DND-41 (cell line): Measurements from ENCODE around the gene ALDH1L1.

Experiments used
- ATAC-seq: fragments of 200-7000 bp; cut with Tn5 transposase; 3 replicates; pipeline ENCODE4 v1.9.1; 2021; ENCODE audit warnings: low read depth; ENCODE audit not compliant: insufficient read depth
- DNase-seq: peaks from one replicate; pipeline ENCODE4 v3.0.0-alpha.2; 2020
- H2AFZ ChIP-seq: 2 replicates; pipeline ENCODE4 v1.6.0; 2012; ENCODE audit warnings: low read depth, low read length
- H3K27ac ChIP-seq: 2 replicates; pipeline ENCODE4 v1.5.1; 2012; ENCODE audit warnings: low read length, inconsistent platforms
- H3K27me3 ChIP-seq: fragments of 200-600 bp; sonication (generic); 2 replicates; pipeline ENCODE4 v1.6.0; 2012; ENCODE audit warnings: low read length, mild to moderate bottlenecking, inconsistent platforms; ENCODE audit not compliant: insufficient read depth, poor library complexity
- H3K36me3 ChIP-seq: 2 replicates; pipeline ENCODE4 v1.5.1; 2012; ENCODE audit warnings: low read length, inconsistent platforms; ENCODE audit not compliant: insufficient read depth
- H3K4me1 ChIP-seq: 2 replicates; pipeline ENCODE4 v1.5.1; 2012; ENCODE audit warnings: mild to moderate bottlenecking, low read length; ENCODE audit not compliant: insufficient read depth
- H3K4me2 ChIP-seq: 2 replicates; pipeline ENCODE4 v1.6.0; 2012; ENCODE audit warnings: mild to moderate bottlenecking, moderate library complexity, low read length, inconsistent platforms; ENCODE audit not compliant: insufficient read depth
- H3K4me3 ChIP-seq, 2 experiments: fragments of 200-600 bp in 1 of 2; shearing (Covaris generic) in 1 of 2; 2 replicates each; pipeline ENCODE4 v1.5.1; 2012 to 2016; ENCODE audit warnings: inconsistent platforms in 2 of 2, low read length in 2 of 2, mild to moderate bottlenecking in 2 of 2, low read depth in 1 of 2, moderate library complexity in 1 of 2
- H3K79me2 ChIP-seq: 2 replicates; pipeline ENCODE4 v1.6.0; 2012; ENCODE audit warnings: low read length, inconsistent platforms; ENCODE audit not compliant: insufficient read depth
- H3K9ac ChIP-seq: 2 replicates; pipeline ENCODE4 v1.6.0; 2012; ENCODE audit warnings: low read depth, mild to moderate bottlenecking, inconsistent platforms, low read length, moderate library complexity
- H3K9me3 ChIP-seq: 2 replicates; pipeline ENCODE4 v1.5.1; 2012; ENCODE audit warnings: low read length, moderate library complexity, mild to moderate bottlenecking, inconsistent platforms; ENCODE audit not compliant: insufficient read depth, severe bottlenecking
- H4K20me1 ChIP-seq: 2 replicates; pipeline ENCODE4 v1.6.0; 2012; ENCODE audit warnings: low read length; ENCODE audit not compliant: insufficient read depth
- CTCF ChIP-seq: IDR thresholded peaks from 2 replicates; pipeline ENCODE4 v1.5.1; 2012; ENCODE audit warnings: borderline replicate concordance, low read length, moderate library complexity, mild to moderate bottlenecking; ENCODE audit not compliant: poor library complexity, severe bottlenecking; ENCODE audit errors: extremely low read depth
- EZH2 ChIP-seq: IDR thresholded peaks from 3 replicates; pipeline ENCODE4 v1.6.1; 2012; ENCODE audit warnings: borderline replicate concordance, low read depth, mild to moderate bottlenecking, moderate library complexity, low read length, inconsistent platforms; ENCODE audit not compliant: severe bottlenecking

Gene ALDH1L1

DNA sequence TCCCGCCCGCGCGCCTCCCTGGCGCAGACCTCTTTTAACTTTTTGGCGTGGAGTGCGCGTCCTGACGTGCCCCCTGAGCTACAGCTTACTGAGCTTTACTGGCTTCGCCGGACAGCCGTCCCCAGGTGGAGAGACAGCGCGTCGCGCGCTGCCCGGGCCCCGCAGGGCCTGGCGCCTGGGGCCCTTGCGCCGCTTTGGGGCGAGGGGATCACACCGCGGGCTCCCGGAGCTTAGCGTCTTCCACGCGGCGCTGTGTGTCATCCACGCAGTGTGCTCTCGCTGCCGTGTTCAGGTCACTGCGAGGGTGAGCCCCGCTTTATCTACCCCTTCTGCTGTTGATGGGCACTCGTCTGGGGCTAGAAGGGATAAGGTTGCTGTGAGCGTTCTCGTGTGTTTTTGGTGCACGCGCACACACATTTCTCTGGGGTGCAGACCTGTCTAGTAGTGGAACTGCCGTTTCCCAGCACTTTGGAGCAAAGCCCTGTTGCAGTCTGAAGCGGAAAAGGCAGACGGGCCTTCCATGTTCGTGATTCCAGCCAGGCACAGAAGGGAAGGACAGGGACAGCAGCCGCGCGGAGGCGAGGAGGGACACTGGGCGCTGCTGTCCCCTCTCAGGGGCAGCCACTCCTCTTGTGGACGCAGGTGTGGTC lies 33.1 kb upstream of the ALDH1L1 start:
- H3K27ac ChIP-seq, result no peak overlapping the region
- H3K9me3 ChIP-seq, result no peaks in the 10 kb centered on the region
- H2AFZ ChIP-seq, result no peak overlapping the region
- no peaks in the 10 kb centered on the region for H4K20me1 ChIP-seq
- TF ChIP-seq EZH2, result no peak
- TF ChIP-seq CTCF, result no peak
- ATAC-seq (no peak), DNase-seq (no peak)
- H3K4me3 ChIP-seq, result no peak overlapping the region
- no peaks in the 10 kb centered on the region for H3K27me3 ChIP-seq
- H3K4me1 ChIP-seq, result no peaks in the 10 kb centered on the region
- H3K79me2 ChIP-seq, result no peaks in the 10 kb centered on the region
- H3K36me3 ChIP-seq, result no peaks in the 10 kb centered on the region
- no peak overlapping the region for H3K9ac ChIP-seq
- H3K4me2 ChIP-seq, result no peak overlapping the region

GRCh38 chr3:126212620-126213378 lies 32.4 kb upstream of the ALDH1L1 start:
- Histone ChIP-seq H3K27ac (no peak overlapping the region), H3K79me2 (no peaks in the 10 kb centered on the region), H4K20me1 (no peaks in the 10 kb centered on the region), H3K27me3 (no peaks in the 10 kb centered on the region), H3K9me3 (no peaks in the 10 kb centered on the region), H3K36me3 (no peaks in the 10 kb centered on the region), H3K4me3 (no peak overlapping the region), H3K4me1 (no peaks in the 10 kb centered on the region), H3K9ac (no peak overlapping the region), H3K4me2 (no peak overlapping the region), H2AFZ (no peak overlapping the region)
- ATAC-seq, result no peak
- TF ChIP-seq CTCF (no peak), EZH2 (no peak)
- no peak for DNase-seq

DNA sequence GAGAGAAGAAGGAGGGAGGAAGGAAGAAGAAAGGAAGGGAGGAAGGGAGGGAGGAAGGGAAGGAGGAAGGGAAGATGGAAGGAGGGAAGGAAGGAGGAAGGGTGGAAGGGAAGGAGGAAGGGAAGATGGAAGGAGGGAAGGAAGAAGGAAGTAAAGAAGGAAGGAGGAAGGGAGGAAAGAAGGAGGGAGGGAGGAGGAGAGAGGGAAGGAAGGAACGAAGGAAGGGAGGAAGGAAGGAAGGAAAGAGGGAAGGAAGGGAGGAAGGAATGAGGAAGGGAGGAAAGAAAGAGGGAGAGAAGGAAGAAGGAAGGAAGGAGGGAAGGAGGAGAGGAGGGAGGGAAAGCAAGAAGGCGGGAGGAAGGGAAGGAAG lies 31.8 kb upstream of the ALDH1L1 start:
- no peaks in the 10 kb centered on the region for H4K20me1 ChIP-seq
- H3K27ac ChIP-seq, result no peak overlapping the region
- no peaks in the 10 kb centered on the region for H3K4me1 ChIP-seq
- H3K4me3 ChIP-seq, result no peak overlapping the region
- no peaks in the 10 kb centered on the region for H3K27me3 ChIP-seq
- H2AFZ ChIP-seq, result no peak overlapping the region
- H3K9me3 ChIP-seq, result no peaks in the 10 kb centered on the region
- no peak overlapping the region for H3K4me2 ChIP-seq
- H3K9ac ChIP-seq, result no peak overlapping the region
- no peaks in the 10 kb centered on the region for H3K79me2 ChIP-seq
- no peaks in the 10 kb centered on the region for H3K36me3 ChIP-seq
- no peak for ATAC-seq
- DNase-seq, result no peak
- TF ChIP-seq CTCF, result no peak
- no peak for TF ChIP-seq EZH2
